HepG2 (cell line): ENCODE measurements around the gene HLA-DRB1. TPM values are rescaled to one million over a fixed set of nuclear protein-coding genes. Genes with fewer than 3 reads are reported as not detected.

ENCODE experiments used
- ATAC-seq: fragments of 200-7000 bp; cut with Tn5 transposase; 3 replicates; pipeline ENCODE4 v1.9.1; 2020; ENCODE audit warnings: mild to moderate bottlenecking, moderate library complexity
- BruUV-seq: library from RNA; stranded (reverse); fragments of 400-500 nt; replicated peaks from 2 replicates; lab custom pipeline; 2021; lab: Mats Ljungman, UMichigan
- CTCF ChIA-PET: fragments of 300-600 bp; formaldehyde crosslinking; extraction: SDS; loops from one replicate; lab custom pipeline; 2021; ENCODE audit warnings: low total read pairs, inconsistent platforms, low intra/inter-chr PET ratio; lab: Yijun Ruan, JAX
- POLR2A ChIA-PET: fragments of 350-600 bp; sonication (Branson Sonifier 250); formaldehyde crosslinking; loops from one replicate; lab custom pipeline; 2020; ENCODE audit warnings: antibody characterized with exemption, inconsistent platforms; lab: Yijun Ruan, JAX
- DNase-seq: peaks from one replicate; pipeline ENCODE4 v3.0.0-alpha.2; 2015; ENCODE audit warnings: low spot score
- FAIRE-seq: peaks from 3 replicates; lab custom pipeline; 2011; peaks lifted over from hg19 to GRCh38; lab: Jason Lieb, UNC
- H2AFZ ChIP-seq: one replicate; pipeline ENCODE4 v1.6.1; 2011; ENCODE audit warnings: low read length, inconsistent platforms
- H3K27ac ChIP-seq: fragments of 300-600 bp; 3 replicates; pipeline ENCODE4 v1.8.0; 2011; ENCODE audit warnings: mixed run types, mild to moderate bottlenecking, mixed read lengths, low read length, inconsistent platforms; ENCODE audit not compliant: insufficient read depth; ENCODE audit errors: extremely low read length
- H3K27me3 ChIP-seq, 2 experiments: fragments of 200-600 bp in 1 of 2; 2 replicates in 1 of 2; 3 replicates in 1 of 2; pipeline versions ENCODE4 v1.6.0 to v1.8.0; 2011; ENCODE audit warnings: low read length in 2 of 2, mild to moderate bottlenecking in 2 of 2, moderate library complexity in 2 of 2, inconsistent platforms in 1 of 2; ENCODE audit not compliant: insufficient read depth in 2 of 2, control insufficient read depth in 1 of 2
- H3K36me3 ChIP-seq, 2 experiments: fragments of 200-600 bp in 1 of 2; replicated peaks in 1 of 2; 2 replicates in 1 of 2; 3 replicates in 1 of 2; pipeline versions ENCODE4 v1.5.1 to v1.8.0; 2011; ENCODE audit warnings: low read length in 2 of 2, inconsistent platforms in 1 of 2; ENCODE audit not compliant: insufficient read depth in 2 of 2, control insufficient read depth in 1 of 2
- H3K4me1 ChIP-seq: 2 replicates; pipeline ENCODE4 v1.5.1; 2012; ENCODE audit warnings: low read length, inconsistent platforms; ENCODE audit not compliant: insufficient read depth
- H3K4me2 ChIP-seq: 2 replicates; pipeline ENCODE4 v1.6.0; 2011; ENCODE audit warnings: low read depth, low read length, inconsistent platforms
- H3K4me3 ChIP-seq, 3 experiments: fragments of 200-600 bp in 1 of 3; sonication (generic), shearing (Covaris generic) in 1 of 3; replicated peaks in 1 of 3; 2 replicates each; pipeline ENCODE4 v1.5.1; 2011 to 2016; ENCODE audit warnings: low read length in 3 of 3, inconsistent platforms in 2 of 3, low read depth in 2 of 3, mild to moderate bottlenecking in 2 of 3, control low read depth in 1 of 3, mixed read lengths in 1 of 3; ENCODE audit not compliant: insufficient read depth in 1 of 3
- H3K79me2 ChIP-seq: one replicate; pipeline ENCODE4 v1.6.1; 2011; ENCODE audit warnings: low read length, inconsistent platforms; ENCODE audit not compliant: insufficient read depth
- H3K9ac ChIP-seq: 2 replicates; pipeline ENCODE4 v1.6.0; 2011; ENCODE audit warnings: mild to moderate bottlenecking, low read depth, low read length, inconsistent platforms; ENCODE audit not compliant: insufficient read depth
- H3K9me3 ChIP-seq: 2 replicates; pipeline ENCODE4 v1.5.1; 2012; ENCODE audit warnings: mild to moderate bottlenecking, low read length
- H4K20me1 ChIP-seq: 2 replicates; pipeline ENCODE4 v1.6.0; 2011; ENCODE audit warnings: inconsistent platforms, mild to moderate bottlenecking, low read length, moderate library complexity; ENCODE audit not compliant: insufficient read depth
- FOXO1 ChIP-seq: sonication (generic); formaldehyde crosslinking; IDR thresholded peaks from 2 replicates; pipeline ENCODE4 v1.4.0; 2020; ENCODE audit warnings: missing genetic modification reagents
- GABPA ChIP-seq, 2 experiments: IDR thresholded peaks; 2 replicates each; pipeline ENCODE4 v1.6.1; 2011 to 2016; ENCODE audit warnings: low read depth in 2 of 2, low read length in 1 of 2, missing biosample characterization in 1 of 2, missing genetic modification characterization in 1 of 2
- KAT8 ChIP-seq: IDR thresholded peaks from 2 replicates; pipeline ENCODE4 v1.6.1; 2016; ENCODE audit warnings: missing genetic modification reagents, missing compliant biosample characterization
- KMT2B ChIP-seq: IDR thresholded peaks from 2 replicates; pipeline ENCODE4 v1.6.1; 2016; ENCODE audit warnings: missing genetic modification reagents, missing compliant biosample characterization
- MIXL1 ChIP-seq: IDR thresholded peaks from 2 replicates; pipeline ENCODE4 v1.6.1; 2016
- RFX1 ChIP-seq: fragments of 450-650 bp; IDR thresholded peaks from 2 replicates; pipeline ENCODE4 v1.6.1; 2017
- YEATS2 ChIP-seq: sonication (generic); formaldehyde crosslinking; IDR thresholded peaks from 2 replicates; pipeline ENCODE4 v1.4.0; 2020; ENCODE audit warnings: missing genetic modification reagents, borderline replicate concordance
- ZMAT3 ChIP-seq: sonication (generic); formaldehyde crosslinking; conservative IDR thresholded peaks from 2 replicates; pipeline ENCODE4 v1.7.0; 2021; ENCODE audit warnings: missing genetic modification reagents
- ZNF333 ChIP-seq: sonication (generic); formaldehyde crosslinking; IDR thresholded peaks from 2 replicates; pipeline ENCODE4 v1.4.0; 2020; ENCODE audit warnings: mild to moderate bottlenecking, missing genetic modification reagents, borderline replicate concordance
- ZNF879 ChIP-seq: sonication (generic); formaldehyde crosslinking; IDR thresholded peaks from 2 replicates; pipeline ENCODE4 v1.8.1; 2023; ENCODE audit warnings: missing genetic modification reagents
- WGBS: methylation state at CpG from one replicate; pipeline ENCODE4 v1.1.6; 2017; ENCODE audit warnings: low lambda C conversion rate; 5-methylcytosine and 5-hydroxymethylcytosine counted together
- in situ Hi-C: cut with HindIII; loops from 2 replicates; pipeline ENCODE4 v1.10.0; 2017; ENCODE audit warnings: low pct_unique_long_range_greater_than_20kb; ENCODE audit not compliant: extremely low pct_ligation_motif_present
- intact Hi-C: fragments of 100-400 bp; cut with micrococcal nuclease; formaldehyde crosslinking; loops from one replicate; pipeline ENCODE4 v1.10.0; 2022; ENCODE audit not compliant: unreplicated experiment
- polyA plus RNA-seq, 8 experiments: library from polyadenylated mRNA; depleted of rRNA in 3 of 8; stranded (reverse) in 7 of 8; unstranded in 1 of 8; fragments of >200 nt; fragmentation: Illumina TruSeq in 4 of 8; extraction: Trizol in 4 of 8; gene quantifications; 2 replicates each; pipeline versions ENCODE4 v1.2.1 to v1.2.3, GENCODE V29; 2011 to 2016; ENCODE audit warnings: low read depth in 4 of 8, missing spikeins in 1 of 8, mixed read lengths in 1 of 8; ENCODE audit not compliant: insufficient read depth in 1 of 8
- total RNA-seq, 5 experiments: library from RNA; depleted of rRNA; stranded (reverse); fragments of >200 nt; fragmentation: Illumina TruSeq; extraction: Trizol; gene quantifications; 2 replicates each; pipeline ENCODE4 v1.2.3, GENCODE V29; 2016; ENCODE audit warnings: low read depth in 1 of 5

Gene HLA-DRB1
- total and polyA plus RNA-seq, 2 of the 13 experiments (the other 11 are each of a cell fraction or from before 2014, with no cell fraction given), result 0.09 TPM; not detected in 1

DNA sequence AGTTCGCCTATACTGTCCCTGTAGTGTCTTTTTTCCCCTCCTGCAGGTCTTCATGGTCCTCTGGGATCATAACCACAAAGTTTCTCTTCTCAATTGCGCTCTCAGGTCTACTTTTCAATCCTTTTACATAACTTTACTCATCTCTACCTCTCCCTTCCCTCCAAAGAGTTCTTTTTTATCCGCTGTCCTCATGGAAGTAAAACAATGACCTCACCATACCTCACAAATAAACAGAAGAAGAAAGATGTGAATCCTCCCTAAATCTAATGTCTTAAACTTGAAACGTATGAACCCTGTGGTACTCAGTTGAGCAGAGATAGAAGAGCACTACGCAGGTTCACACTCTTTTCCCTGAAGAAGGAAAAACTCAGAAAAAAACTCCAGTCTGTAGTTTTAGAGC is 35.5 kb upstream of the HLA-DRB1 start:
- no peak for FAIRE-seq
- 3% methylated on average over 5 of the region's 5 CpGs for WGBS
- no peaks in the 10 kb centered on the region for H3K79me2 ChIP-seq
- H4K20me1 ChIP-seq, result no peaks in the 10 kb centered on the region
- H3K27me3 ChIP-seq, result no peaks in the 10 kb centered on the region; a peak in 1 of 5 replicates
- H3K4me2 ChIP-seq, result no peak overlapping the region
- no peak for ATAC-seq
- no peaks in the 10 kb centered on the region for H3K4me1 ChIP-seq
- no peak overlapping the region for H2AFZ ChIP-seq
- in situ Hi-C loops (no loop called here), intact Hi-C loops (no loop called here)
- no peak overlapping the region for H3K27ac ChIP-seq
- BruUV-seq, result no TSS peak
- ChIA-PET POLR2A (no interaction called here), CTCF (no interaction called here)
- no peak overlapping the region for H3K4me3 ChIP-seq
- no peak overlapping the region for H3K9ac ChIP-seq
- H3K36me3 ChIP-seq, result no peaks in the 10 kb centered on the region
- no peak for DNase-seq
- H3K9me3 ChIP-seq, result no peaks in the 10 kb centered on the region
- no peak for TF ChIP-seq KMT2B (CRISPR knock-in tag)
- TF ChIP-seq ZMAT3, result no peak
- TF ChIP-seq GABPA (IDR thresholded peaks at IDR 0.05; ENCODE audit: low read depth, low read length), result no peak
- TF ChIP-seq GABPA (CRISPR knock-in tag; IDR thresholded peaks at IDR 0.05; ENCODE audit: low read depth), result no peak
- no peak for TF ChIP-seq ZNF333
- no peak for TF ChIP-seq FOXO1 (CRISPR knock-in tag)
- no peak for TF ChIP-seq YEATS2 (CRISPR knock-in tag)
- TF ChIP-seq RFX1, result no peak
- no peak for TF ChIP-seq MIXL1 (CRISPR knock-in tag)
- no peak for TF ChIP-seq KAT8 (CRISPR knock-in tag)
- TF ChIP-seq, all 625 proteins: peak for 0

- FAIRE-seq, result no peak
- no peak for DNase-seq
- Histone ChIP-seq H3K27me3 (no peaks in the 10 kb centered on the region; a peak in 1 of 5 replicates), H3K4me3 (no peak overlapping the region), H3K9ac (no peak overlapping the region), H4K20me1 (no peaks in the 10 kb centered on the region), H3K9me3 (no peaks in the 10 kb centered on the region), H3K27ac (no peak overlapping the region), H3K79me2 (no peaks in the 10 kb centered on the region), H3K4me2 (no peak overlapping the region), H3K36me3 (no peaks in the 10 kb centered on the region), H3K4me1 (no peaks in the 10 kb centered on the region), H2AFZ (no peak overlapping the region)
- in situ Hi-C loops (no loop called here), intact Hi-C loops (no loop called here)
- no peak for TF ChIP-seq ZNF879 (CRISPR knock-in tag)
- no TSS peak for BruUV-seq
- CTCF ChIA-PET, result no interaction called here
- WGBS, result 0% methylated on average over 2 of the region's 3 CpGs
- POLR2A ChIA-PET, result no interaction called here
- ATAC-seq, result no peak
Observed at GRCh38 chr6:32624565-32624964, 34.9 kb upstream of the HLA-DRB1 start.
